ENCODE results near the gene MRPL2.

Gene MRPL2

GRCh38 chr6:43013843-43014433, 45.3 kb downstream of the MRPL2 start, which contains the start of the genes KLHDC3 and MEA1 (continued):
- TF ChIP-seq ZFP3 (tag by site-specific recombination; IDR thresholded peaks at IDR 0.05; ENCODE audit: low read depth) (no peak), SETDB1 (IDR thresholded peaks at IDR 0.05; ENCODE audit: insufficient read length, low read length) (no peak), ZNF701 (tag by site-specific recombination; IDR thresholded peaks at IDR 0.05) (no peak), ZNF747 (tag by site-specific recombination; IDR thresholded peaks at IDR 0.05) (no peak), ZNF571 (tag by site-specific recombination; IDR thresholded peaks at IDR 0.05) (no peak), KLF1 (tag by site-specific recombination; IDR thresholded peaks at IDR 0.05) (no peak), ZBTB11 (tag by site-specific recombination; conservative IDR thresholded peaks at IDR 0.05; ENCODE audit: low read depth) (peak; percentile 93), ZNF830 (tag by site-specific recombination; IDR thresholded peaks at IDR 0.05; ENCODE audit: low read depth) (no peak), PATZ1 (tag by site-specific recombination; IDR thresholded peaks at IDR 0.05) (peak; percentile 3), ZIC2 (tag by site-specific recombination; IDR thresholded peaks at IDR 0.05) (peak; percentile 18; the same call in 1 of the 2 replicates), ZFP69B (tag by site-specific recombination; IDR thresholded peaks at IDR 0.05) (no peak), ZNF121 (tag by site-specific recombination; IDR thresholded peaks at IDR 0.05) (no peak), SALL2 (tag by site-specific recombination; IDR thresholded peaks at IDR 0.05; ENCODE audit: borderline replicate concordance) (no peak), IKZF3 (tag by site-specific recombination; IDR thresholded peaks at IDR 0.05) (no peak), ZNF677 (tag by site-specific recombination; IDR thresholded peaks at IDR 0.05) (no peak), ZNF169 (tag by site-specific recombination; IDR thresholded peaks at IDR 0.05) (no peak), ZNF362 (tag by site-specific recombination; IDR thresholded peaks at IDR 0.05) (no peak), HOXC10 (CRISPR knock-in tag; IDR thresholded peaks at IDR 0.05) (no peak), ZNF138 (tag by site-specific recombination; IDR thresholded peaks at IDR 0.05; ENCODE audit: borderline replicate concordance) (no peak), ZNF580 (tag by site-specific recombination; IDR thresholded peaks at IDR 0.05) (no peak), ZNF398 (tag by site-specific recombination; IDR thresholded peaks at IDR 0.05) (peak; percentile 99), ZBTB7A (tag by site-specific recombination; IDR thresholded peaks at IDR 0.05; ENCODE audit: low read depth) (no peak), ZNF24 (tag by site-specific recombination; IDR thresholded peaks at IDR 0.05) (no peak; the same call in 1 of the 2 replicates), HIC1 (tag by site-specific recombination; IDR thresholded peaks at IDR 0.05) (no peak), SP7 (tag by site-specific recombination; IDR thresholded peaks at IDR 0.05) (peak; percentile 45; the same call in 1 of the 2 replicates), EGR2 (tag by site-specific recombination; IDR thresholded peaks at IDR 0.05; ENCODE audit: low read depth) (peak; percentile 58; the same call in 1 of the 2 replicates), ZEB2 (tag by site-specific recombination; IDR thresholded peaks at IDR 0.05) (peak; percentile 77; the same call in 1 of the 2 replicates), ZNF211 (tag by site-specific recombination; IDR thresholded peaks at IDR 0.05; ENCODE audit: low read depth) (no peak), ZNF501 (tag by site-specific recombination; IDR thresholded peaks at IDR 0.05) (no peak), SP3 (tag by site-specific recombination; IDR thresholded peaks at IDR 0.05) (peak; percentile 97), ZNF777 (tag by site-specific recombination; IDR thresholded peaks at IDR 0.05; ENCODE audit: borderline replicate concordance) (peak; percentile 98)

All from HEK293 (cell line).